K562 (cell line): Measurements from ENCODE around the gene PCSK5.

ENCODE experiments used
- CCAR2 ChIP-seq: fragments of 200-400 bp; formaldehyde crosslinking; IDR thresholded peaks from 2 replicates; pipeline ENCODE4 v1.6.1; 2017; ENCODE audit warnings: mild to moderate bottlenecking, low read depth, low read length
- CTCF ChIP-seq, 3 experiments: IDR thresholded peaks in 2 of 3; conservative IDR thresholded peaks in 1 of 3; 2 replicates each; pipeline ENCODE4 v1.5.1; 2011 to 2012; ENCODE audit warnings: low read length in 3 of 3, mild to moderate bottlenecking in 3 of 3, control low read depth in 2 of 3, improper control_type of control experiment in 1 of 3, inconsistent platforms in 1 of 3, low read depth in 1 of 3, mixed read lengths in 1 of 3, moderate library complexity in 1 of 3; ENCODE audit not compliant: insufficient read depth in 2 of 3
- E2F3 ChIP-seq: fragments of 250-450 bp; sonication (Bioruptor Pico); IDR thresholded peaks from 2 replicates; pipeline ENCODE4 v1.4.0; 2020; ENCODE audit warnings: mild to moderate bottlenecking
- EHMT2 ChIP-seq: fragments of 450-650 bp; IDR thresholded peaks from 2 replicates; pipeline ENCODE4 v1.6.1; 2018; ENCODE audit warnings: antibody characterized with exemption
- MLLT1 ChIP-seq, 2 experiments: fragments of 450-650 bp; IDR thresholded peaks; 2 replicates each; pipeline ENCODE4 v1.6.1; 2016
- POU5F1 ChIP-seq: fragments of 150-350 bp; IDR thresholded peaks from 2 replicates; pipeline ENCODE4 v1.6.1; 2014; ENCODE audit warnings: borderline replicate concordance, low read length, low read depth, mild to moderate bottlenecking; ENCODE audit not compliant: partially characterized antibody
- PURB ChIP-seq: sonication (generic); formaldehyde crosslinking; IDR thresholded peaks from 2 replicates; pipeline ENCODE4 v1.9.0; 2021; ENCODE audit warnings: low read depth, mild to moderate bottlenecking, missing genetic modification reagents
- RBM22 ChIP-seq: fragments of 200-400 bp; formaldehyde crosslinking; IDR thresholded peaks from 2 replicates; pipeline ENCODE4 v1.6.1; 2018; ENCODE audit warnings: low read length, low read depth; ENCODE audit not compliant: poor library complexity, severe bottlenecking
- REST ChIP-seq, 2 experiments: fragments of 450-650 bp; formaldehyde crosslinking in 1 of 2; IDR thresholded peaks; 2 replicates each; pipeline versions ENCODE4 v1.4.0 to v1.6.1; 2014 to 2020; ENCODE audit warnings: mild to moderate bottlenecking in 2 of 2, borderline replicate concordance in 1 of 2, low read depth in 1 of 2
- YBX1 ChIP-seq: fragments of 450-650 bp; IDR thresholded peaks from 2 replicates; pipeline ENCODE4 v1.7.1; 2016; ENCODE audit warnings: mild to moderate bottlenecking
- ZNF384 ChIP-seq: IDR thresholded peaks from 2 replicates; pipeline ENCODE4 v1.6.1; 2012; ENCODE audit warnings: low read depth, low read length, improper control_type of control experiment
- ZNF780A ChIP-seq: fragments of 250-450 bp; sonication (Bioruptor Pico); IDR thresholded peaks from 2 replicates; pipeline ENCODE4 v1.5.0; 2021; ENCODE audit warnings: mild to moderate bottlenecking

- no peak for TF ChIP-seq CTCF (IDR thresholded peaks at IDR 0.05 in 2 of 3, conservative IDR thresholded peaks at IDR 0.05 in 1 of 3; ENCODE audit: insufficient read depth in 2 of 3, low read depth in 1 of 3, low read length in 3 of 3)
- no peak for TF ChIP-seq REST (IDR thresholded peaks at IDR 0.05; ENCODE audit: borderline replicate concordance)
- no peak for TF ChIP-seq REST (CRISPR knock-in tag; IDR thresholded peaks at IDR 0.05; ENCODE audit: low read depth)
- TF ChIP-seq CCAR2, result no peak
- TF ChIP-seq ZNF780A, result no peak
- TF ChIP-seq MLLT1 (IDR thresholded peaks at IDR 0.05), result no peak
- TF ChIP-seq PURB (CRISPR knock-in tag), result no peak
- no peak for TF ChIP-seq ZNF384
- no peak for TF ChIP-seq RBM22
- no peak for TF ChIP-seq YBX1
- no peak for TF ChIP-seq E2F3 (CRISPR knock-in tag)
- TF ChIP-seq POU5F1, result no peak
- no peak for TF ChIP-seq EHMT2
Observed at GRCh38 chr9:76037587-76038225, 147.2 kb downstream of the PCSK5 start.
